ENCODE data around the gene ITSN1. TPM values are rescaled to one million over a fixed set of nuclear protein-coding genes. Genes with fewer than 3 reads are reported as not detected.
A peak's percentile ranks its signal among the peaks of the same experiment; 100 is the strongest.

The ITSN1 gene
- total and polyA plus RNA-seq, 8 donors = 6.0 to 83.5 (median 25.4) TPM

- H3K27ac ChIP-seq = no peak overlapping the region
- H3K36me3 ChIP-seq = no peaks in the 10 kb centered on the region
- no peaks in the 10 kb centered on the region for H3K9me3 ChIP-seq
- H3K4me1 ChIP-seq = peaks cover 0 to 35% (median 11%) of the 10 kb centered on the region in 4 donors
- TF ChIP-seq POLR2AphosphoS5 (IDR thresholded peaks at IDR 0.05) = no peak
- TF ChIP-seq, protein P1, sequence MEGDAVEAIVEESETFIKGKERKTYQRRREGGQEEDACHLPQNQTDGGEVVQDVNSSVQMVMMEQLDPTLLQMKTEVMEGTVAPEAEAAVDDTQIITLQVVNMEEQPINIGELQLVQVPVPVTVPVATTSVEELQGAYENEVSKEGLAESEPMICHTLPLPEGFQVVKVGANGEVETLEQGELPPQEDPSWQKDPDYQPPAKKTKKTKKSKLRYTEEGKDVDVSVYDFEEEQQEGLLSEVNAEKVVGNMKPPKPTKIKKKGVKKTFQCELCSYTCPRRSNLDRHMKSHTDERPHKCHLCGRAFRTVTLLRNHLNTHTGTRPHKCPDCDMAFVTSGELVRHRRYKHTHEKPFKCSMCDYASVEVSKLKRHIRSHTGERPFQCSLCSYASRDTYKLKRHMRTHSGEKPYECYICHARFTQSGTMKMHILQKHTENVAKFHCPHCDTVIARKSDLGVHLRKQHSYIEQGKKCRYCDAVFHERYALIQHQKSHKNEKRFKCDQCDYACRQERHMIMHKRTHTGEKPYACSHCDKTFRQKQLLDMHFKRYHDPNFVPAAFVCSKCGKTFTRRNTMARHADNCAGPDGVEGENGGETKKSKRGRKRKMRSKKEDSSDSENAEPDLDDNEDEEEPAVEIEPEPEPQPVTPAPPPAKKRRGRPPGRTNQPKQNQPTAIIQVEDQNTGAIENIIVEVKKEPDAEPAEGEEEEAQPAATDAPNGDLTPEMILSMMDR (IDR thresholded peaks at IDR 0.05) = no peak
- no peak for TF ChIP-seq POLR2A (IDR thresholded peaks at IDR 0.05)
- no peak for TF ChIP-seq EP300 (IDR thresholded peaks at IDR 0.05)
- intact Hi-C loops (cut with DNase I; ENCODE audit: low total_unique reads) = no loop called here
- no peak for DNase-seq
- WGBS, 5 donors = 79 to 90% (median 81%) methylated on average over 3 of the region's 3 CpGs
- no peak overlapping the region for H3K4me3 ChIP-seq
- H3K27me3 ChIP-seq = no peaks in the 10 kb centered on the region
Observed at GRCh38 chr21:33698087-33698860, 56.0 kb downstream of the ITSN1 start.

DNA sequence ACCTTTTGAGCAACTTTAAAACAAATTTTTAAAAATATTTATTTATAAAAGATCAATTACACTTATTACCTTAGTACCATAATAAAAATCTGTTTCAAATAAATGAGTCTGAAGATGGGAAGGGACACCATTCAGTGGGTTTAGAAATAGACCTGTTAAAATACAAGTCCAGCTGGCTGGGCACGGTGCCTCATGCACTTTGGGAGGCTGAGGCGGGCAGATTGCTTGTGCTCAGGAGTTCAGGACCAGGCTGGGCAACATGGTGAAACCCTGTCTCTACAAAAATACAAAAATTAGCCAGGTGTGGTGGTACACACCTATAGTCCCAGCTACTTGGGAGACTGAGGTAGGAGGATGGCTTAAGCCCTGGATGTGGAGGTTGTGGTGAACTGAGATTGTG is 57.0 kb downstream of the ITSN1 start:
- DNase-seq = no peak
- intact Hi-C loops (cut with DNase I; ENCODE audit: low total_unique reads) = no loop called here

GRCh38 chr21:33700491-33700890 is 58.2 kb downstream of the ITSN1 start:
- DNase-seq = no peak
- Histone ChIP-seq H3K36me3 (no peaks in the 10 kb centered on the region), H3K9me3 (no peaks in the 10 kb centered on the region)

More for the DNA sequence above, 57.0 kb downstream of the ITSN1 start:
- 92 to 98% (median 97%) methylated on average over 2 of the region's 2 CpGs for WGBS, 5 donors
- Histone ChIP-seq H3K9me3 (no peaks in the 10 kb centered on the region), H3K27me3 (no peaks in the 10 kb centered on the region), H3K36me3 (no peaks in the 10 kb centered on the region), H3K4me3 (no peak overlapping the region), H3K27ac (no peak overlapping the region), H3K4me1 (peaks cover 0 to 44% (median 19%) of the 10 kb centered on the region in 4 donors)
- TF ChIP-seq POLR2A (IDR thresholded peaks at IDR 0.05) = no peak
- no peak for TF ChIP-seq EP300 (IDR thresholded peaks at IDR 0.05)
- TF ChIP-seq, protein P1 (IDR thresholded peaks at IDR 0.05) = no peak
- no peak for TF ChIP-seq POLR2AphosphoS5 (IDR thresholded peaks at IDR 0.05)

DNA sequence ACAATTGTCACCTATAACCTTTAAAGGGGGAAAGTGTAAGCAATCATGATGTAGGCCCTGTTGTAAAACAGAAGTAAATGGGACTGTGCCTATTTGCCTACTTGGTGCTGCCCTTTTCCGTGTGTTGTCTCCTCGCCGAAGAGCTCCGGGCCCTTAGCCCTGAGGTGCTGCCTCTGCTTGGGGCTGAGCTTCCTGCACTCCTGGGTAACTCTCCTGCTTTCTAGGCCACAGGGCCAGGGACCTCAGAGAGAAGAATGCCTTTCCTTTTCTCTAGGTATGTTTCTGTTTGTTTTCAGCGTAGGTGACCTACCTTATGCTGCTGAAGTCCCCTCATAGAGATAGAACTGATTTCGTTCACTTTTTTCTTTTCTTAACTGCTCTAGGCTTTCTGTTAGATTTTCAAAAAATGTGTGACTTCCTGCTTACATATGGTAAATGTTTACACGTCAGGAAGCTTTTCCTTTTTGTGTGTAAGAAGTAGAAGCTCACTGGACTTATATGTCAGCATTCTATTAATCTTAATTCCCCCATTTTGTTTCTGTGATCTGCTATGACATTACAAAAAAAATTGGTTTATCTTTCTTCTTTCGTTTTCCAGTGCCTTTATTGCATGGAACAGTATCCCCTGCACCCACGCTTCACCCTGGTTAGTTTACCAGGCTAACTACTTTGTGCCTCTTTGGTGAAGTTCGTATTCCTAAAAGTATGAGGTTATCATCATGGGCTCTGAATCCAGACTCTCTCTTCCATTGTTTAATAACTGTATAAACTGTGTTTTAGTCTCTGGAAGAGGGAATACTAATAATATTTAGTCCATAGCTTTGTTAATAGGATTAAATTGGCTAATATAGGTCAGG is 61.7 kb downstream of the ITSN1 start:
- H3K36me3 ChIP-seq = peaks cover 0 to 4% (median 0%) of the 10 kb centered on the region in 4 donors
- H3K9me3 ChIP-seq = peaks cover 0 to 11% (median 0%) of the 10 kb centered on the region in 4 donors
- intact Hi-C loops (cut with DNase I; ENCODE audit: low total_unique reads) = no loop called here
- peak overlapping the region; percentile 15 to 68 (median 61) for H3K27ac ChIP-seq
- H3K27me3 ChIP-seq = no peaks in the 10 kb centered on the region
- peak; percentile 31 to 58 for DNase-seq
- H3K4me1 ChIP-seq = peaks cover 0 to 12% (median 11%) of the 10 kb centered on the region in 4 donors
- no peak overlapping the region for H3K4me3 ChIP-seq
- TF ChIP-seq, protein P1 (IDR thresholded peaks at IDR 0.05) = no peak
- TF ChIP-seq POLR2A (IDR thresholded peaks at IDR 0.05) = no peak
- TF ChIP-seq EP300 (IDR thresholded peaks at IDR 0.05) = no peak
- TF ChIP-seq POLR2AphosphoS5 (IDR thresholded peaks at IDR 0.05) = no peak
- 22 to 48% (median 38%) methylated on average over 10 of the region's 10 CpGs for WGBS, 5 donors

More at GRCh38 chr21:33700491-33700890, 58.2 kb downstream of the ITSN1 start:
- 87 to 96% (median 91%) methylated on average over 3 of the region's 3 CpGs for WGBS, 5 donors
- H3K4me1 ChIP-seq = peaks cover 0 to 46% (median 22%) of the 10 kb centered on the region in 4 donors
- no peak overlapping the region for H3K4me3 ChIP-seq
- TF ChIP-seq EP300 (IDR thresholded peaks at IDR 0.05) = no peak
- TF ChIP-seq, protein P1 (IDR thresholded peaks at IDR 0.05) = no peak
- TF ChIP-seq POLR2AphosphoS5 (IDR thresholded peaks at IDR 0.05) = no peak
- TF ChIP-seq POLR2A (IDR thresholded peaks at IDR 0.05) = no peak
- H3K27me3 ChIP-seq = no peaks in the 10 kb centered on the region
- no peak overlapping the region for H3K27ac ChIP-seq
- intact Hi-C loops (cut with DNase I; ENCODE audit: low total_unique reads) = no loop called here
